ENCODE results near the gene PSMA7. TPM values are rescaled to one million over a fixed set of nuclear protein-coding genes. Genes with fewer than 3 reads are reported as not detected.

PSMA7 gene
- total RNA-seq (83.3 TPM), polyA plus RNA-seq (324 TPM)

DNA sequence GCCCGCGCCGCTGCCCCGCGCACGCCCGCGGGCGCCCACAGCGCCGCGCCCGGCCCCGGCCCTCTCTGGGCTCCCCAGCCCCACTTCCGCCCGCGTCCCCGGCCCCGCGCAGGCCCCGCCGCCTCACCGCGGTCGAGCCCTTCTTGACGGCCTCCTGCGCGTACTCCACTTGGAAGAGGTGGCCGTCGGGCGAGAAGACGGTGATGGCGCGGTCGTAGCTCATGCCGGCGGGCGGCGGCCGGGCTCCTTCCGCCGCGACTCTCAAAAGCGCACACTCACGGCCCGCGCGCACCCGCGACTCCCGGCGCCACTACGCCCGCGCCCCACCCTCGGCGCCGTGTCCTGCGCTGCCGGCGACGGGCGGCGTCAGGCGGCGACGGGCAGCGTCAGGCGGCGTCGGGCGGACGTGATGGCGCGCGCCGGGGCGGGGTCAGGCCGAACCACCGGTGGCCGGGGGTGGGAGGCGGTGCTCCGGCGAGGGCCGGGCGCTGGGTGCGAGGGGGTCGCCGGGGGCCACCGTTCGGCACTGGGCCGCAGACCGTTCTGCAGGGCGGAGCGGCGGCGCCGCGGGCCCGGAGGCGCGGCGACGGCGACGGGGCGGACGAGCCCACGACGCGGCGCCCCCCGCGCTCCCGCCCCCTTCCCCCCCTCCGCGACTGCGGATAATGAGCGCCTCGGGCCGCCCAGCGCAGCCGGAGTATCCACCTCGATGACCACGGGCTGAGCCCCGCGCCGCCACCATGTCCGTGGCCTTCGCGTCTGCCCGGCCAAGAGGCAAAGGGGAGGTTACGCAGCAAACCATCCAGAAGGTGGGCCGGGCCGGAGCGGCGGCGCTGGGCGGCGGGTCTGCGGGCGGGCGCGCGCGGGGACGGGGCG, at the start of gene PSMA7, which contains the start of gene SS18L1:
PSMA7 (minus strand) TSS at position 314 of the 876 bp plus-strand sequence; CDS start at position 223, 91 bp downstream.
SS18L1 (plus strand) TSS at position 689 of the 876 bp plus-strand sequence; CDS start at position 741, 52 bp downstream.
- H3K36me3 ChIP-seq (ENCODE audit: insufficient read depth): no peaks in the 10 kb centered on the region
- H3K4me3 ChIP-seq (ENCODE audit: low read depth, low read length): peak within 1 kb of the TSS; percentile 98
- WGBS: under 1% methylated on average over 146 of the region's 148 CpGs
- peak within 1 kb of the TSS; percentile 99 for H3K27ac ChIP-seq (ENCODE audit: low read depth)
- no peak for DNase-seq (ENCODE audit: extremely low spot score)
- H3K4me1 ChIP-seq (ENCODE audit: insufficient read depth): no peaks in the 10 kb centered on the region

DNA sequence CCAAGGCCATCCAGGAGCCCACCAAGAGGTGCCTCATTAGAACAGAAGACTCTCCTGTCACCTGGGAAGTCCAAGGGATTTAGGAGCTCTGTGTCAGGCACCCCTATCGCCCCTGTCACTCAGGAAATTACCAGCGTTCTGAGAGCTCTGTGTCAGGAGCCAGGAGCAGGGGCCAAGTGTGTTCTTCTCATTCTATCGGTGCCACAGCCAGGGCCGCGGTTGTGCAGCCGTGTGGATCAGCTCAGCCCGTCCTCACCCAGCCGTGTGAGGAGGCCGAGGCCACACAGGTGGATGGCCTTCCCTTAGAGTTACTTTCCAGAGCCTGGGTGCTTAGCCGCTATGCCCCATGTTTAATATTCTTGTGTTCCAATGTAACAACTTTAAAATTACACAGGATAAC, 49.4 kb upstream of the PSMA7 start:
- WGBS: 86% methylated on average over 10 of the region's 10 CpGs
- Histone ChIP-seq H3K4me1 (ENCODE audit: insufficient read depth) (no peaks in the 10 kb centered on the region), H3K4me3 (ENCODE audit: low read depth, low read length) (no peak overlapping the region), H3K36me3 (ENCODE audit: insufficient read depth) (no peaks in the 10 kb centered on the region), H3K27ac (ENCODE audit: low read depth) (no peak overlapping the region)
- DNase-seq (ENCODE audit: extremely low spot score): no peak

- no peaks in the 10 kb centered on the region for H3K4me1 ChIP-seq (ENCODE audit: insufficient read depth)
- DNase-seq (ENCODE audit: extremely low spot score): no peak
- no peak overlapping the region for H3K27ac ChIP-seq (ENCODE audit: low read depth)
- no peak overlapping the region for H3K4me3 ChIP-seq (ENCODE audit: low read depth, low read length)
- 91% methylated on average over 14 of the region's 14 CpGs for WGBS
- H3K36me3 ChIP-seq (ENCODE audit: insufficient read depth): no peaks in the 10 kb centered on the region
Measured at GRCh38 chr20:62191781-62192559, 48.8 kb upstream of the PSMA7 start.

DNA sequence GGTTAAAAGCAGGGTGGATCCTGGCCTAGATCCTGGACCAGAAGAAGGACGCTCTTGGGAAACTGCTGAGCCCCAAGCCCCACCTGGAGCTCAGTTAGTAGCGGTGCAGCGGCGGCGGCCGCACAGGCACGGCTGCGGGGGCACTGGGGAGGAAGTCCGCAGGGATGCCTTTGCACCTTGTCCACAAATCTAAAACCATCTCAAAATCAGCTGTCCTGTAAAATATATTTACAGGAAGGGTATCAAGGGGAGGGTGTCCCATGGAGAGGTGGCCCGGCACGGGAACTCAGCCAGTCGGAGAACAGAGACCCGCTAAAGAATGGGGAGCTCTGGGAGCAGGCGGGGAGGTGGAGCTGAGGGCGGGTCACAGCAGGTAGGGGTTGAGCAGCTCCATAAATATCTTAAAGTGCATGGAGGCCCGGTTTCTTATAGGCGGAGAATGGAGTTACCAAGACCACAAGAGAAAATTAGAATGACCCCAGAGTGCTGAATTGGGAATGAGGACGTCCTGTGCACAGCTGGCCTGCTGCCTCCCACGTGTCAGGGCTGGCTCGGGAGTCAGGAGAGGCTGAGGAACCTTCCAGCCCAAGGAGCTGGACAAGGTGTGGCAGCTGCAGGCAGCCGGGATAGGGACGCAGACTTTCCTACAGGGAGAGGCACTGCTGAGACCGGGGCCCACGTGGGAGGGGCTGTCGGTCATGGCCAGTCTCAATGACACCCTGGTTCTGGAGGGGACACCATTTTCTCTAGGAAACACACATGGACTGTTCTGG, 47.6 kb upstream of the PSMA7 start:
- WGBS: 86% methylated on average over 25 of the region's 25 CpGs
- Histone ChIP-seq H3K4me1 (ENCODE audit: insufficient read depth) (no peaks in the 10 kb centered on the region), H3K27ac (ENCODE audit: low read depth) (no peak overlapping the region), H3K4me3 (ENCODE audit: low read depth, low read length) (no peak overlapping the region), H3K36me3 (ENCODE audit: insufficient read depth) (no peaks in the 10 kb centered on the region)
- no peak for DNase-seq (ENCODE audit: extremely low spot score)

GRCh38 chr20:62186887-62187866, 44.0 kb upstream of the PSMA7 start:
- Histone ChIP-seq H3K27ac (ENCODE audit: low read depth) (no peak overlapping the region), H3K4me3 (ENCODE audit: low read depth, low read length) (no peak overlapping the region), H3K36me3 (ENCODE audit: insufficient read depth) (no peaks in the 10 kb centered on the region), H3K4me1 (ENCODE audit: insufficient read depth) (no peaks in the 10 kb centered on the region)
- DNase-seq (ENCODE audit: extremely low spot score): no peak
- WGBS: 78% methylated on average over 13 of the region's 13 CpGs

GRCh38 chr20:62186096-62186426, 42.9 kb upstream of the PSMA7 start:
- Histone ChIP-seq H3K4me1 (ENCODE audit: insufficient read depth) (no peaks in the 10 kb centered on the region), H3K27ac (ENCODE audit: low read depth) (no peak overlapping the region), H3K36me3 (ENCODE audit: insufficient read depth) (no peaks in the 10 kb centered on the region), H3K4me3 (ENCODE audit: low read depth, low read length) (no peak overlapping the region)
- 84% methylated on average over 3 of the region's 3 CpGs for WGBS
- no peak for DNase-seq (ENCODE audit: extremely low spot score)

DNA sequence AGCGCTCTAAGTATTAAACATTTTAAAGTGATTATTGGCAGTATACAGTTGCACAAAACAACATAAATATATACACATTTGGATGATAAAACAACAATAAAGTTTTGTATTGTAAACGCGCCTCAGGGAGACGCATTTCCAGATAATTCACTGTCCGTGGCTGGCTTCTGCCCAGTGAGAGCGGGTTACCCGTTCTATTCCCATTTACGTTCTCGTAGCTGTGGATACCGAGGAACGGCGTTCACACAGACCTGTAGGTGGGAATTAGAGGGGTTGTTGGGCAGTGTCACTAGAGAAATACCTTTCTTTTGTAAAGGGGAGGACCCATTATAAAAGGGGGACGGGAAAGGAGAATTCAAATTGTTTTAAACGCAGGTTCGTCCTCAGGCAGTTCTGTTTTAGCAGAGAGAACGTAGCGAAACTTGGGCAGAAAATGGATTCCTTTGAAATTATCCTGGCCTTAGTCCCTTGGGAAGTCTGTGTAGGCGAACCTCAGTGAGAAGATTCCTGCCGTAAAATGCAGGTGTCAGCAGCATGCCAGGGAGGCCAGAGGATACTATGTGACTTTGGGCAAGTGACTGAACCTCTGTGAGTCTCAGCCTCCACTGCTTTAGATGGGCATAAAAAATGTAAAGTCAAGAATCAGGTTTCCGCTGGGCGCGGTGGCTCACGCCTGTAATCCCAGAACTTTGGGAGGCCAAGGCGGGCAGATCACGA, 40.4 kb upstream of the PSMA7 start:
- DNase-seq (ENCODE audit: extremely low spot score): no peak
- H3K4me3 ChIP-seq (ENCODE audit: low read depth, low read length): peak overlapping the region; percentile 93
- no peaks in the 10 kb centered on the region for H3K4me1 ChIP-seq (ENCODE audit: insufficient read depth)
- H3K27ac ChIP-seq (ENCODE audit: low read depth): no peak overlapping the region
- 27% methylated on average over 25 of the region's 25 CpGs for WGBS
- H3K36me3 ChIP-seq (ENCODE audit: insufficient read depth): no peaks in the 10 kb centered on the region

GRCh38 chr20:62182469-62183425, 39.6 kb upstream of the PSMA7 start, which contains the start of gene MTG2:
TSS of gene MTG2 (plus strand) at chr20:62183028. CDS start at chr20:62193421, 10,393 bp downstream.
- DNase-seq (ENCODE audit: extremely low spot score): peak; percentile 84
- WGBS: under 1% methylated on average over 96 of the region's 96 CpGs

GRCh38 chr20:62181808-62182207, 38.6 kb upstream of the PSMA7 start:
- WGBS: 88% methylated on average over 2 of the region's 2 CpGs
- Histone ChIP-seq H3K4me3 (ENCODE audit: low read depth, low read length) (no peak overlapping the region), H3K4me1 (ENCODE audit: insufficient read depth) (no peaks in the 10 kb centered on the region), H3K36me3 (ENCODE audit: insufficient read depth) (no peaks in the 10 kb centered on the region), H3K27ac (ENCODE audit: low read depth) (no peak overlapping the region)
- DNase-seq (ENCODE audit: extremely low spot score): no peak

More at GRCh38 chr20:62182469-62183425, 39.6 kb upstream of the PSMA7 start, which contains the start of gene MTG2:
- Histone ChIP-seq H3K4me3 (ENCODE audit: low read depth, low read length) (peak within 1 kb of the TSS; percentile 93), H3K27ac (ENCODE audit: low read depth) (peak within 1 kb of the TSS; percentile 91), H3K4me1 (ENCODE audit: insufficient read depth) (no peaks in the 10 kb centered on the region), H3K36me3 (ENCODE audit: insufficient read depth) (no peaks in the 10 kb centered on the region)

- no peak overlapping the region for H3K4me3 ChIP-seq (ENCODE audit: low read depth, low read length)
- WGBS: 96% methylated on average over 14 of the region's 14 CpGs
Measured at GRCh38 chr20:62179162-62179504, 35.9 kb upstream of the PSMA7 start.

More at GRCh38 chr20:62179162-62179504, 35.9 kb upstream of the PSMA7 start:
- no peak for DNase-seq (ENCODE audit: extremely low spot score)
- Histone ChIP-seq H3K27ac (ENCODE audit: low read depth) (no peak overlapping the region), H3K4me1 (ENCODE audit: insufficient read depth) (no peaks in the 10 kb centered on the region), H3K36me3 (ENCODE audit: insufficient read depth) (no peaks in the 10 kb centered on the region)

Data from urinary bladder (tissue), 4 donors.